ENCODE results near the gene RAB3D. TPM values are rescaled to one million over a fixed set of nuclear protein-coding genes. Genes with fewer than 3 reads are reported as not detected.

RAB3D gene
- total RNA-seq, 1 experiment from 2014 or later: 37.9 TPM

DNA sequence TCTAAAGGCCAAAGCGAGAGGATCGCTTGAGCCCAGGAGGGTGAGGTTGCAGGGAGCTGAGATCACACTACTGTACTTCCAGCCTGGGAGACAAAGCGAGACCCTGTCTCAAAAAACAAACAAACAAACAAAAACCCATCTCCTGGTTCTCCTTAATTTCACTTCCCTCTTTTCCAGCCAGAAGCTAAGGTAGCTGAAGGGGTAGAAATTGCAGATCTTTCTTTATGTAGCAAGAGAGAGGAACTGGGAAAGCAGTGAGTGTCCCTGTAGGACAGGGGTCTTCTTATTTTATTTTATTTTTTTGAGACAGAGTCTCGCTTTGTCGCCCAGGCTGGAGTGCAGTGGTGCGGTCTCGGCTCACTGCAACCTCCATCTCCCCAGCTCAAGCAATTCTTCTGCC is 48.0 kb downstream of the RAB3D start:
- ChIA-PET CTCF (interaction anchor here (0.5 to 0.6 kb wide), 2 partner anchors 112 to 284 kb away, joined by 3 to 6 read pairs; no protein-coding TSS in a partner anchor), POLR2A (ENCODE audit: unreplicated experiment) (no interaction called here)
- BruUV-seq (replicated peaks): no TSS peak

DNA sequence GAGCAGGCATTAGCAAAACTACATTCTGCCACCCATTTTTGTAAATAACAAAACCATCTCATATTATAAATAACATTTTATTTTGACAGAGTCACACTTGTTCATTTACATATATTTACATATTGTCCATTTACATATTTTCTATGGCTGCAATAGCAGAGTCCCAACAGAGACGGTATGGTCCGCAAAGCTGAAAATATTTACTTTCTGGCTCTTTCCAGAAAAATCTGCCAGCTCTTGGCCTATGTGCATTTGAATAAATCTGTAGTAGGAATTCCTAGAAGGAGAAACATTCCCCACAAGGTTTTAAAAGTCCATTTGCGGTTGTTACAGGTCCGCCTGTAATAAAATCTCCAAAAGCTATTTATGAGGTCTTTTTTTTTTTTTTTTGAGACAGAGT is 49.2 kb downstream of the RAB3D start:
- ChIA-PET CTCF (interaction anchor here (0.6 to 0.7 kb wide), 2 partner anchors 149 to 239 kb away, joined by 6 to 8 read pairs; partner anchors contain the start of gene ECSIT), POLR2A (ENCODE audit: unreplicated experiment) (no interaction called here)
- no peak for TF ChIP-seq EZH2 (IDR thresholded peaks at IDR 0.05; ENCODE audit: low read length, unreplicated experiment)
- TF ChIP-seq EZH2phosphoT487 (IDR thresholded peaks at IDR 0.05; ENCODE audit: borderline replicate concordance, low read length): no peak
- TF ChIP-seq, protein P1, sequence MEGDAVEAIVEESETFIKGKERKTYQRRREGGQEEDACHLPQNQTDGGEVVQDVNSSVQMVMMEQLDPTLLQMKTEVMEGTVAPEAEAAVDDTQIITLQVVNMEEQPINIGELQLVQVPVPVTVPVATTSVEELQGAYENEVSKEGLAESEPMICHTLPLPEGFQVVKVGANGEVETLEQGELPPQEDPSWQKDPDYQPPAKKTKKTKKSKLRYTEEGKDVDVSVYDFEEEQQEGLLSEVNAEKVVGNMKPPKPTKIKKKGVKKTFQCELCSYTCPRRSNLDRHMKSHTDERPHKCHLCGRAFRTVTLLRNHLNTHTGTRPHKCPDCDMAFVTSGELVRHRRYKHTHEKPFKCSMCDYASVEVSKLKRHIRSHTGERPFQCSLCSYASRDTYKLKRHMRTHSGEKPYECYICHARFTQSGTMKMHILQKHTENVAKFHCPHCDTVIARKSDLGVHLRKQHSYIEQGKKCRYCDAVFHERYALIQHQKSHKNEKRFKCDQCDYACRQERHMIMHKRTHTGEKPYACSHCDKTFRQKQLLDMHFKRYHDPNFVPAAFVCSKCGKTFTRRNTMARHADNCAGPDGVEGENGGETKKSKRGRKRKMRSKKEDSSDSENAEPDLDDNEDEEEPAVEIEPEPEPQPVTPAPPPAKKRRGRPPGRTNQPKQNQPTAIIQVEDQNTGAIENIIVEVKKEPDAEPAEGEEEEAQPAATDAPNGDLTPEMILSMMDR (conservative IDR thresholded peaks at IDR 0.05; ENCODE audit: low read depth, low read length): no peak
- Histone ChIP-seq H3K9ac (ENCODE audit: low read length) (no peak overlapping the region), H3K79me2 (ENCODE audit: low read length) (no peaks in the 10 kb centered on the region), H3K4me3 (ENCODE audit: low read length) (no peak overlapping the region), H3K4me1 (ENCODE audit: insufficient read depth, low read length) (peaks cover 7% of the 10 kb centered on the region), H4K20me1 (ENCODE audit: low read length) (no peaks in the 10 kb centered on the region), H3K36me3 (ENCODE audit: low read depth, low read length) (no peaks in the 10 kb centered on the region), H3K27me3 (ENCODE audit: low read length) (no peaks in the 10 kb centered on the region), H3K27ac (ENCODE audit: low read length) (no peak overlapping the region), H3K4me2 (ENCODE audit: low read length) (no peak overlapping the region), H3K9me3 (ENCODE audit: low read length) (no peaks in the 10 kb centered on the region), H2AFZ (ENCODE audit: low read length) (no peak overlapping the region), H3F3A (ENCODE audit: low read length, unreplicated experiment) (no peaks in the 10 kb centered on the region), H3K9me2 (replicated peaks; ENCODE audit: low read length) (no peaks in the 10 kb centered on the region)
- ATAC-seq: no peak
- intact Hi-C loops (cut with micrococcal nuclease): loop anchor here (5.0 kb wide), 1 partner anchor 147 kb away; the partner anchor contains the start of genes ODAD3 and PRKCSH
- no TSS peak for BruUV-seq (replicated peaks)
- DNase-seq: no peak

More for the DNA sequence above, 48.0 kb downstream of the RAB3D start:
- Histone ChIP-seq H3K36me3 (ENCODE audit: low read depth, low read length) (no peaks in the 10 kb centered on the region), H3F3A (ENCODE audit: low read length, unreplicated experiment) (no peaks in the 10 kb centered on the region), H3K27me3 (ENCODE audit: low read length) (no peaks in the 10 kb centered on the region), H3K27ac (ENCODE audit: low read length) (no peak overlapping the region), H3K4me3 (ENCODE audit: low read length) (no peak overlapping the region), H2AFZ (ENCODE audit: low read length) (no peak overlapping the region), H3K9me2 (replicated peaks; ENCODE audit: low read length) (no peaks in the 10 kb centered on the region), H3K9me3 (ENCODE audit: low read length) (no peaks in the 10 kb centered on the region), H3K79me2 (ENCODE audit: low read length) (no peaks in the 10 kb centered on the region), H3K9ac (ENCODE audit: low read length) (no peak overlapping the region), H3K4me1 (ENCODE audit: insufficient read depth, low read length) (peaks cover 7% of the 10 kb centered on the region), H4K20me1 (ENCODE audit: low read length) (no peaks in the 10 kb centered on the region), H3K4me2 (ENCODE audit: low read length) (no peak overlapping the region)
- intact Hi-C loops (cut with micrococcal nuclease): loop anchor here (5.0 kb wide), 1 partner anchor 146 kb away; the partner anchor contains the start of genes ODAD3 and PRKCSH
- DNase-seq (no peak), ATAC-seq (no peak)
- TF ChIP-seq, protein P1 (conservative IDR thresholded peaks at IDR 0.05; ENCODE audit: low read depth, low read length): no peak
- TF ChIP-seq EZH2 (IDR thresholded peaks at IDR 0.05; ENCODE audit: low read length, unreplicated experiment) (no peak), EZH2phosphoT487 (IDR thresholded peaks at IDR 0.05; ENCODE audit: borderline replicate concordance, low read length) (no peak)

DNA sequence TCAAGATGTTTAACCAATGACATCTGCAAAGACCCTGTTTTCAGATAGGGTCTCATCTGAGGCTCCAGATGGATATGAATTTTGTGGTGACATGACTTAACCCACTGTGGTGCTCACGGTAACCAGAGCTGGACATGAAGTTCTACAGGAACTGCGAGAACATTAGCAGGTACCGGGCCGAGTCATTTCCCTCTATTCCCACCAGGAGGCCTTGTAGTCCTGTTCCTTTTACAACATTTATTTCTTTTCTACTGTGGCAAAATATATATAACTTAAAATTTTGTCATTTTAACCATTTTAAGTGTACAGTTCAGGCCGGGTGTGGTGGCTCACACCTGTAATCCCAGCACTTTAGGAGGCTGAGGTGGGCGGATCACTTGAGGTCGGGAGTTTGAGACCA is 51.1 kb downstream of the RAB3D start:
- Histone ChIP-seq H3K27ac (ENCODE audit: low read length) (no peak overlapping the region), H3K9me3 (ENCODE audit: low read length) (no peaks in the 10 kb centered on the region), H3K79me2 (ENCODE audit: low read length) (no peaks in the 10 kb centered on the region), H2AFZ (ENCODE audit: low read length) (no peak overlapping the region; the same call in 1 of the 2 replicates), H4K20me1 (ENCODE audit: low read length) (no peaks in the 10 kb centered on the region), H3K4me3 (ENCODE audit: low read length) (no peak overlapping the region), H3K9me2 (replicated peaks; ENCODE audit: low read length) (no peaks in the 10 kb centered on the region), H3K36me3 (ENCODE audit: low read depth, low read length) (no peaks in the 10 kb centered on the region), H3K27me3 (ENCODE audit: low read length) (no peaks in the 10 kb centered on the region), H3F3A (ENCODE audit: low read length, unreplicated experiment) (no peaks in the 10 kb centered on the region), H3K4me1 (ENCODE audit: insufficient read depth, low read length) (peaks cover under 1% of the 10 kb centered on the region; the same call in 1 of the 2 replicates), H3K4me2 (ENCODE audit: low read length) (no peak overlapping the region), H3K9ac (ENCODE audit: low read length) (no peak overlapping the region)
- DNase-seq: peak; percentile 62
- BruUV-seq (replicated peaks): no TSS peak
- ChIA-PET POLR2A (ENCODE audit: unreplicated experiment) (no interaction called here), CTCF (no interaction called here)
- peak; percentile 78 for ATAC-seq
- TF ChIP-seq EZH2 (IDR thresholded peaks at IDR 0.05; ENCODE audit: low read length, unreplicated experiment) (no peak), EZH2phosphoT487 (IDR thresholded peaks at IDR 0.05; ENCODE audit: borderline replicate concordance, low read length) (no peak)
- TF ChIP-seq, protein P1 (conservative IDR thresholded peaks at IDR 0.05; ENCODE audit: low read depth, low read length): peak; percentile 75
- intact Hi-C loops (cut with micrococcal nuclease): no loop called here

Measured in PC-3 (cell line).